H9 (cell line): ENCODE measurements around the gene PAM. TPM values are rescaled to one million over a fixed set of nuclear protein-coding genes. Genes with fewer than 3 reads are reported as not detected.

Experiments
- DNase-seq: peaks from one replicate; pipeline ENCODE4 v3.0.0-alpha.2; 2017
- H2AFZ ChIP-seq: one replicate; pipeline ENCODE4 v1.6.1; 2013; ENCODE audit warnings: mild to moderate bottlenecking, low read length, control low read depth, moderate library complexity
- H2AK5ac ChIP-seq: 2 replicates; pipeline ENCODE4 v1.6.1; 2013; ENCODE audit warnings: low read length, control low read depth, mixed read lengths; ENCODE audit not compliant: insufficient read length
- H2BK120ac ChIP-seq: one replicate; pipeline ENCODE4 v1.6.1; 2013; ENCODE audit warnings: low read depth, mild to moderate bottlenecking, low read length, control low read depth, inconsistent platforms; ENCODE audit not compliant: poor library complexity, severe bottlenecking
- H2BK12ac ChIP-seq: 2 replicates; pipeline ENCODE4 v1.6.1; 2013; ENCODE audit warnings: low read length, control low read depth, mixed read lengths, low read depth; ENCODE audit not compliant: insufficient read length
- H2BK15ac ChIP-seq: 2 replicates; pipeline ENCODE4 v1.6.1; 2013; ENCODE audit warnings: low read depth, low read length, control low read depth
- H2BK20ac ChIP-seq: one replicate; pipeline ENCODE4 v1.6.1; 2013; ENCODE audit warnings: low read depth, mild to moderate bottlenecking, low read length, control low read depth, inconsistent platforms; ENCODE audit not compliant: poor library complexity, severe bottlenecking
- H2BK5ac ChIP-seq: 2 replicates; pipeline ENCODE4 v1.6.1; 2013; ENCODE audit warnings: low read length, control low read depth, mixed read lengths; ENCODE audit not compliant: insufficient read length
- H3K14ac ChIP-seq: 2 replicates; pipeline ENCODE4 v1.6.1; 2013; ENCODE audit warnings: low read length, control low read depth; ENCODE audit not compliant: insufficient read depth
- H3K18ac ChIP-seq: 2 replicates; pipeline ENCODE4 v1.6.1; 2013; ENCODE audit warnings: low read depth, mild to moderate bottlenecking, mixed read lengths, low read length, control low read depth; ENCODE audit not compliant: insufficient read length
- H3K23ac ChIP-seq: 2 replicates; pipeline ENCODE4 v1.6.1; 2013; ENCODE audit warnings: low read length, control low read depth, mixed read lengths, low read depth; ENCODE audit not compliant: insufficient read length
- H3K23me2 ChIP-seq: 2 replicates; pipeline ENCODE4 v1.6.1; 2013; ENCODE audit warnings: low read depth, mild to moderate bottlenecking, mixed read lengths, low read length, control low read depth; ENCODE audit not compliant: insufficient read length, poor library complexity, severe bottlenecking
- H3K27ac ChIP-seq: 2 replicates; pipeline ENCODE4 v1.5.1; 2013; ENCODE audit warnings: low read length, control low read depth, mixed read lengths, low read depth; ENCODE audit not compliant: insufficient read length
- H3K27me3 ChIP-seq: 2 replicates; pipeline ENCODE4 v1.6.1; 2013; ENCODE audit warnings: low read length, control low read depth, inconsistent platforms; ENCODE audit not compliant: insufficient read depth
- H3K4ac ChIP-seq: 2 replicates; pipeline ENCODE4 v1.6.1; 2013; ENCODE audit warnings: low read depth, mild to moderate bottlenecking, control low read depth, inconsistent platforms, low read length, moderate library complexity
- H3K4me1 ChIP-seq: 2 replicates; pipeline ENCODE4 v1.6.1; 2013; ENCODE audit warnings: low read length, control low read depth, inconsistent platforms; ENCODE audit not compliant: insufficient read depth
- H3K4me2 ChIP-seq: 2 replicates; pipeline ENCODE4 v1.6.1; 2013; ENCODE audit warnings: low read length, control low read depth, mixed read lengths; ENCODE audit not compliant: insufficient read length, insufficient read depth
- H3K56ac ChIP-seq: 2 replicates; pipeline ENCODE4 v1.6.1; 2013; ENCODE audit warnings: low read depth, mild to moderate bottlenecking, mixed read lengths, low read length, control low read depth; ENCODE audit not compliant: insufficient read length
- H3K79me1 ChIP-seq: 2 replicates; pipeline ENCODE4 v1.6.1; 2013; ENCODE audit warnings: low read depth, mild to moderate bottlenecking, moderate library complexity, low read length, control low read depth, inconsistent platforms; ENCODE audit not compliant: insufficient read depth, poor library complexity, severe bottlenecking
- H3K79me2 ChIP-seq: 2 replicates; pipeline ENCODE4 v1.6.1; 2013; ENCODE audit warnings: low read length, control low read depth, inconsistent platforms; ENCODE audit not compliant: insufficient read depth
- H3K9ac ChIP-seq: 2 replicates; pipeline ENCODE4 v1.6.1; 2013; ENCODE audit warnings: low read length, control low read depth, mixed read lengths; ENCODE audit not compliant: insufficient read length; ENCODE audit errors: extremely low read depth
- H3K9me3 ChIP-seq: one replicate; pipeline ENCODE4 v1.6.1; 2013; ENCODE audit warnings: low read depth, low read length, inconsistent platforms; ENCODE audit not compliant: control insufficient read depth
- H3T11ph ChIP-seq: one replicate; pipeline ENCODE4 v1.6.1; 2013; ENCODE audit warnings: mild to moderate bottlenecking, low read length, control low read depth, inconsistent platforms
- H4K20me1 ChIP-seq: one replicate; pipeline ENCODE4 v1.6.1; 2013; ENCODE audit not compliant: control insufficient read depth, insufficient read length, insufficient read depth
- H4K5ac ChIP-seq: 2 replicates; pipeline ENCODE4 v1.6.1; 2013; ENCODE audit warnings: low read depth, mild to moderate bottlenecking, mixed read lengths, low read length, control low read depth; ENCODE audit not compliant: insufficient read length
- H4K8ac ChIP-seq: replicated peaks from 2 replicates; pipeline ENCODE4 v1.6.1; 2013; ENCODE audit warnings: low read length, control low read depth, mixed read lengths, low read depth; ENCODE audit not compliant: insufficient read length
- H4K91ac ChIP-seq: 2 replicates; pipeline ENCODE4 v1.6.1; 2013; ENCODE audit warnings: low read depth, mild to moderate bottlenecking, moderate library complexity, mixed read lengths, low read length, control low read depth; ENCODE audit not compliant: insufficient read length
- H3K27ac Mint-ChIP-seq, 3 experiments: 2 replicates in 2 of 3; 3 replicates in 1 of 3; pipeline ENCODE4 v1.8.0; 2020 to 2021; ENCODE audit warnings: mixed read lengths in 3 of 3, mild to moderate bottlenecking in 1 of 3, moderate library complexity in 1 of 3
- H3K27me3 Mint-ChIP-seq: 2 replicates; pipeline ENCODE4 v1.8.0; 2021; ENCODE audit warnings: low read depth, mild to moderate bottlenecking, moderate library complexity, mixed read lengths
- H3K36me3 Mint-ChIP-seq, 3 experiments: 2 replicates in 2 of 3; 3 replicates in 1 of 3; pipeline ENCODE4 v1.8.0; 2020 to 2021; ENCODE audit warnings: low read depth in 3 of 3, mixed read lengths in 3 of 3; ENCODE audit not compliant: insufficient read depth in 1 of 3
- H3K4me1 Mint-ChIP-seq, 2 experiments: 2 replicates each; pipeline ENCODE4 v1.8.0; 2020; ENCODE audit warnings: mixed read lengths in 2 of 2
- H3K4me3 Mint-ChIP-seq, 2 experiments: 2 replicates in 1 of 2; 3 replicates in 1 of 2; pipeline ENCODE4 v1.8.0; 2020 to 2021; ENCODE audit warnings: mild to moderate bottlenecking in 2 of 2, mixed read lengths in 2 of 2, moderate library complexity in 1 of 2
- H3K9me3 Mint-ChIP-seq, 2 experiments: 2 replicates in 1 of 2; 3 replicates in 1 of 2; pipeline ENCODE4 v1.8.0; 2020; ENCODE audit warnings: mild to moderate bottlenecking in 2 of 2, mixed read lengths in 2 of 2, moderate library complexity in 1 of 2
- CTCF ChIP-seq: fragments of 200-600 bp; sonication (generic); conservative IDR thresholded peaks from 3 replicates; pipeline ENCODE4 v1.8.0; 2021; ENCODE audit warnings: antibody characterized with exemption, mild to moderate bottlenecking
- WGBS: extraction: QIAGEN DNeasy Blood & Tissue Kit; methylation state at CpG from one replicate; pipeline ENCODE4 v1.1.7; 2013; ENCODE audit warnings: missing lambda C conversion rate, low lambda C conversion rate, mixed read lengths; ENCODE audit not compliant: insufficient read length; ENCODE audit errors: extremely low coverage; 5-methylcytosine and 5-hydroxymethylcytosine counted together
- total RNA-seq: library from RNA; stranded (reverse); gene quantifications from 2 replicates; pipeline ENCODE4 v1.2.1, GENCODE V29; 2021

The PAM gene
- total RNA-seq, 1 experiment from 2014 or later: 31.5 TPM

GRCh38 chr5:102911973-102912372 lies 156.9 kb downstream of the PAM start:
- no peaks in the 10 kb centered on the region for H3K9me3 ChIP-seq
- H3K79me2 ChIP-seq: no peaks in the 10 kb centered on the region
- no peak for TF ChIP-seq CTCF
- H2BK20ac ChIP-seq: no peak overlapping the region
- H3K56ac ChIP-seq: no peak overlapping the region
- Mint-ChIP-seq H3K36me3 (peaks cover 0 to under 1% (median 0%) of the 10 kb centered on the region in 3 experiments; a peak in 1 of 7 replicates), H3K4me1 (no peaks in the 10 kb centered on the region), H3K9me3 (peaks cover under 1% of the 10 kb centered on the region in 2 experiments; a peak in 1 of 5 replicates), H3K27ac (no peak overlapping the region), H3K27me3 (no peaks in the 10 kb centered on the region), H3K4me3 (no peak overlapping the region)
- no peak overlapping the region for H3K4me2 ChIP-seq
- H3K23me2 ChIP-seq: no peaks in the 10 kb centered on the region
- H3K14ac ChIP-seq: no peak overlapping the region
- no CpG with 5 or more reads among the region's 2 CpGs for WGBS
- no peak for DNase-seq
- H3K23ac ChIP-seq: no peak overlapping the region
- no peaks in the 10 kb centered on the region for H4K20me1 ChIP-seq
- H3K27me3 ChIP-seq: no peaks in the 10 kb centered on the region
- H3K4ac ChIP-seq: no peak overlapping the region
- no peak overlapping the region for H2BK12ac ChIP-seq
- H3K4me1 ChIP-seq: no peaks in the 10 kb centered on the region
- no peak overlapping the region for H3T11ph ChIP-seq
- no peak overlapping the region for H3K9ac ChIP-seq
- no peak overlapping the region for H2BK5ac ChIP-seq
- no peaks in the 10 kb centered on the region for H3K79me1 ChIP-seq
- H4K91ac ChIP-seq: no peak overlapping the region
- no peak overlapping the region for H2BK120ac ChIP-seq
- no peak overlapping the region for H2AK5ac ChIP-seq
- H3K18ac ChIP-seq: no peak overlapping the region
- no peak overlapping the region for H4K5ac ChIP-seq
- H4K8ac ChIP-seq: no peak overlapping the region
- no peak overlapping the region for H3K27ac ChIP-seq
- no peak overlapping the region for H2BK15ac ChIP-seq
- H2AFZ ChIP-seq: no peak overlapping the region
